Amniotic stem cell (primary cell): ENCODE measurements around the gene CSMD2.

Experiments
- DNase-seq: peaks from one replicate; lab custom pipeline; 2025; lab: John Stamatoyannopoulos, UW

CSMD2 gene

GRCh38 chr1:33684396-33685179 is 480.4 kb downstream of the CSMD2 start:
- no peak for DNase-seq

GRCh38 chr1:33683913-33684312 is 481.1 kb downstream of the CSMD2 start:
- no peak for DNase-seq

- DNase-seq: no peak
Measured at GRCh38 chr1:33682371-33682770, 482.7 kb downstream of the CSMD2 start.

GRCh38 chr1:33680281-33680840 is 484.7 kb downstream of the CSMD2 start:
- no peak for DNase-seq

- no peak for DNase-seq
Measured at GRCh38 chr1:33670567-33670966, 494.5 kb downstream of the CSMD2 start.

- no peak for DNase-seq
Measured at GRCh38 chr1:33668695-33669094, 496.3 kb downstream of the CSMD2 start.

- DNase-seq: no peak
Measured at GRCh38 chr1:33667386-33668282, 497.4 kb downstream of the CSMD2 start.

- no peak for DNase-seq
Measured at GRCh38 chr1:33666616-33667015, 498.4 kb downstream of the CSMD2 start.

GRCh38 chr1:33661811-33662454 is 503.1 kb downstream of the CSMD2 start:
- no peak for DNase-seq

GRCh38 chr1:33660956-33661355 is 504.1 kb downstream of the CSMD2 start:
- DNase-seq: no peak

- no peak for DNase-seq
Measured at GRCh38 chr1:33660244-33660643, 504.8 kb downstream of the CSMD2 start.

GRCh38 chr1:33659641-33660040 is 505.4 kb downstream of the CSMD2 start:
- no peak for DNase-seq

- DNase-seq: no peak
Measured at GRCh38 chr1:33657833-33658232, 507.2 kb downstream of the CSMD2 start.

- DNase-seq: no peak
Measured at GRCh38 chr1:33656467-33657005, 508.5 kb downstream of the CSMD2 start.

GRCh38 chr1:33655496-33655895 is 509.5 kb downstream of the CSMD2 start:
- no peak for DNase-seq

- no peak for DNase-seq
Measured at GRCh38 chr1:33654267-33654834, 510.7 kb downstream of the CSMD2 start.

- no peak for DNase-seq
Measured at GRCh38 chr1:33653226-33653625, 511.8 kb downstream of the CSMD2 start.

GRCh38 chr1:33650708-33651107 is 514.3 kb downstream of the CSMD2 start:
- no peak for DNase-seq

- no peak for DNase-seq
Measured at GRCh38 chr1:33649759-33650158, 515.3 kb downstream of the CSMD2 start.

- no peak for DNase-seq
Measured at GRCh38 chr1:33643216-33643615, 521.8 kb downstream of the CSMD2 start.

GRCh38 chr1:33641104-33641830 is 523.8 kb downstream of the CSMD2 start:
- no peak for DNase-seq
